ENCODE measurements around the gene SNCA.

The SNCA gene

DNA sequence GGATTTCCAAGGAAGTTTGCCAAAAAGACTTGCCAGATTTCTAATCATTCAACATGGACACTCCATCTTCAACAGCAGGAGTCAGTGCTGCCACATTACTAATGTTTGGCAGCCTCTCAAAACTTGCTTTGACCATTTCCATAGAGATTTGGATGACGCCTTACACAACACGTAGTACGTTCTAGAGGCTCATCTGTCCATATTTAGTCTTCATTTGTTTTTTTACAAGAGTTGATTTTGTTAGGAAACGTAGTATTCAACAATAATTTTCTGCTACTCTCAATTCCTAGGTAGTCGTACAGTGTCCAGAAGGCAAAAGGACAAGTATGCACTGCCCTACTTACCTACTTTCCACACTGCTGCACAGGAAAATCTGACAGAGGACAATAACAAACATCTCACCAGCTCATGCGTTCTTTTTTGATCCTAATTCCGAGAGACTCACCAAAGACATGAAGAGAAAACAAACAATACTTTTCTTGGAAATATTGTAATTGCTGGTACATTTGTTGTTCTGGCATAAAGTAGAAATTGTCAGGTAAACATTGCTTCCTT is 117.3 kb downstream of the SNCA start:
- no peak overlapping the region for H3K9ac ChIP-seq (ENCODE audit: low read depth in 1 of 2, low read length in 2 of 2)
- no peak overlapping the region for H3K4me3 ChIP-seq (ENCODE audit: low read length in 2 of 2)
- H3K9me3 ChIP-seq (ENCODE audit: control insufficient read depth in 2 of 2, low read length in 2 of 2) = no peaks in the 10 kb centered on the region
- no peaks in the 10 kb centered on the region for H3K27me3 ChIP-seq (ENCODE audit: control insufficient read depth in 2 of 2, insufficient read depth in 2 of 2, low read length in 2 of 2)
- H3K4me1 ChIP-seq (ENCODE audit: control insufficient read depth in 2 of 2, insufficient read depth in 2 of 2, low read length in 2 of 2) = no peaks in the 10 kb centered on the region
- no peak overlapping the region for H3K27ac ChIP-seq (ENCODE audit: low read depth in 2 of 2, low read length in 2 of 2)
- H3K36me3 ChIP-seq (ENCODE audit: control insufficient read depth in 2 of 2, insufficient read depth in 2 of 2, low read length in 2 of 2) = no peaks in the 10 kb centered on the region

DNA sequence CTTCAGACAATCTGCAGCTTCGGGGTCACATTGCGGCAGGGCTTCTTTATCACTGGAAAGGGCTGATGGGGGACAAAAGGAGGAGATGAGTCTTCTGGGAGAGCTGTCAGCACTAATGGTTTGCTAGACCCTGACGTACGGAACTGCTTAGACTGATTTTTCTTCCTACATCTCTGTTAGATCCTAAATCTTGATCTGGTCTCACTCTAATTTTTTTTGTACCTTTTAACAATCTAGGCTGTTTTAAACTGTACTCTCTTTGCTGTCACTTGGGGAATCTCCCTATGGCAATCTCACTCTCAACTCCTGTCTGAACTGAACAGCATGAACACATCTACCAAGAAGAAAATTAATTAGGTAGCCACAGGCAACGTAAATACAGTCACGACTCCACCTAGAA is 120.1 kb downstream of the SNCA start:
- Histone ChIP-seq H3K27ac (ENCODE audit: low read depth in 2 of 2, low read length in 2 of 2) (no peak overlapping the region), H3K9me3 (ENCODE audit: control insufficient read depth in 2 of 2, low read length in 2 of 2) (no peaks in the 10 kb centered on the region), H3K4me1 (ENCODE audit: control insufficient read depth in 2 of 2, insufficient read depth in 2 of 2, low read length in 2 of 2) (no peaks in the 10 kb centered on the region), H3K27me3 (ENCODE audit: control insufficient read depth in 2 of 2, insufficient read depth in 2 of 2, low read length in 2 of 2) (no peaks in the 10 kb centered on the region), H3K36me3 (ENCODE audit: control insufficient read depth in 2 of 2, insufficient read depth in 2 of 2, low read length in 2 of 2) (no peaks in the 10 kb centered on the region), H3K4me3 (ENCODE audit: low read length in 2 of 2) (no peak overlapping the region), H3K9ac (ENCODE audit: low read depth in 1 of 2, low read length in 2 of 2) (no peak overlapping the region)

DNA sequence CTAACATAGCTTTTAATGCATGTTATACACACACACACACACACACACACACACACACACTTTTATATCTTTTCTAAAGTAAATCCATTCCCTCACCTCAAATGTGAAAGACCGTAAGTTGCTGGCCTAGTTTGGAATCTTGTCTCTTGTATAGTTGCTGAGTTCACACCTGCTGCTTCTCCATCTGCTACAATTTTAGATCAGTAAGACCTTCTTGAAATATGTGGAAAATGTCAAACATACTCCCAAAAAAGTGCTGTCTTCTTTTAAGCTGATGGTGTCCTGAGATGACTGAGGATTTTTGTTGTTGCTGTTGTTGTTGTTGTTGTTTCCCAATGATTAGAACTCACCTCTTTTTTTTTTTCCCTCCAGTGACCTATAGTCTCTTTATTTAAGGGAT is 121.3 kb downstream of the SNCA start:
- no peaks in the 10 kb centered on the region for H3K9me3 ChIP-seq (ENCODE audit: control insufficient read depth in 2 of 2, low read length in 2 of 2)
- no peak overlapping the region for H3K9ac ChIP-seq (ENCODE audit: low read depth in 1 of 2, low read length in 2 of 2)
- no peak overlapping the region for H3K27ac ChIP-seq (ENCODE audit: low read depth in 2 of 2, low read length in 2 of 2)
- H3K27me3 ChIP-seq (ENCODE audit: control insufficient read depth in 2 of 2, insufficient read depth in 2 of 2, low read length in 2 of 2) = no peaks in the 10 kb centered on the region
- no peaks in the 10 kb centered on the region for H3K36me3 ChIP-seq (ENCODE audit: control insufficient read depth in 2 of 2, insufficient read depth in 2 of 2, low read length in 2 of 2)
- H3K4me1 ChIP-seq (ENCODE audit: control insufficient read depth in 2 of 2, insufficient read depth in 2 of 2, low read length in 2 of 2) = no peaks in the 10 kb centered on the region
- H3K4me3 ChIP-seq (ENCODE audit: low read length in 2 of 2) = no peak overlapping the region

DNA sequence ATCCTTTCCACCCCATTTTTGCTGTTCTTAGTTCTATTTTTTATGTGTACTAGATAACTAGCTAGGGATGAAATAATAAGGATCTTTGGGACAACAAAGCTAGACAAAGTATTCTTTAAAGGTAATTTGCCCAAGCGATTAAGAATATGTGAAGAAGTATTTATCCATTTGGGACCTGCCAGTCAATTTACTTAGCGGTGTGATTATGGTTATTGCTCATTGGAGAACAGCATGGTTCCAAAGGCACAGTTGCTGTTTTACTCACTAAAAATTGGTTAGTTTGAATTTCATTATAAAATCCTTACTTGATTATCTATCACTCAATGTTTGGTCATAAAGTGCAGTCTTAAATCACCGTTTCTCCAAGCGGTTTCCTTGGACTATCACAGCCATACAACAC is 124.1 kb downstream of the SNCA start:
- no peaks in the 10 kb centered on the region for H3K4me1 ChIP-seq (ENCODE audit: control insufficient read depth in 2 of 2, insufficient read depth in 2 of 2, low read length in 2 of 2)
- no peaks in the 10 kb centered on the region for H3K36me3 ChIP-seq (ENCODE audit: control insufficient read depth in 2 of 2, insufficient read depth in 2 of 2, low read length in 2 of 2)
- H3K4me3 ChIP-seq (ENCODE audit: low read length in 2 of 2) = no peak overlapping the region
- no peak overlapping the region for H3K27ac ChIP-seq (ENCODE audit: low read depth in 2 of 2, low read length in 2 of 2)
- no peaks in the 10 kb centered on the region for H3K9me3 ChIP-seq (ENCODE audit: control insufficient read depth in 2 of 2, low read length in 2 of 2)
- no peak overlapping the region for H3K9ac ChIP-seq (ENCODE audit: low read depth in 1 of 2, low read length in 2 of 2)
- H3K27me3 ChIP-seq (ENCODE audit: control insufficient read depth in 2 of 2, insufficient read depth in 2 of 2, low read length in 2 of 2) = no peaks in the 10 kb centered on the region

DNA sequence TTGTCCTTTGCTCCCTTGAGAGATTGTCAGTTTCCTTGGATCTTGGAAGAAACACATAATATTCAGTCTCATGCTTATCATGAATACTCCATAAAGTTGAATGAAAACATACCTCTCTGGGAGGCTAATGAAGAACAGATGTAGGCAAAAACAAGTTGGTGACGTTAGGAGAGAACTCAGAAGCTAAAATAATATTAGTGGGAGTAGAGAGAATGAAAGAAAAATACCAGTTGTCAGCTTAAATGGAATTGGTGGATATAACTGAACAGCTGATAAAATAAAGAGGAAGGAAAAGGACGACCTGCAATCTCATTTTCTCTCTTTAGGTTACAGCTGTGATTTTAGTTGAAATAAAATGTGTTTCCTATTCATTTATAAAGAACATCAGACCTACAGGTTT is 124.8 kb downstream of the SNCA start:
- H3K36me3 ChIP-seq (ENCODE audit: control insufficient read depth in 2 of 2, insufficient read depth in 2 of 2, low read length in 2 of 2) = no peaks in the 10 kb centered on the region
- H3K4me3 ChIP-seq (ENCODE audit: low read length in 2 of 2) = no peak overlapping the region
- no peaks in the 10 kb centered on the region for H3K4me1 ChIP-seq (ENCODE audit: control insufficient read depth in 2 of 2, insufficient read depth in 2 of 2, low read length in 2 of 2)
- H3K27ac ChIP-seq (ENCODE audit: low read depth in 2 of 2, low read length in 2 of 2) = no peak overlapping the region
- no peaks in the 10 kb centered on the region for H3K27me3 ChIP-seq (ENCODE audit: control insufficient read depth in 2 of 2, insufficient read depth in 2 of 2, low read length in 2 of 2)
- no peak overlapping the region for H3K9ac ChIP-seq (ENCODE audit: low read depth in 1 of 2, low read length in 2 of 2)
- H3K9me3 ChIP-seq (ENCODE audit: control insufficient read depth in 2 of 2, low read length in 2 of 2) = no peaks in the 10 kb centered on the region

DNA sequence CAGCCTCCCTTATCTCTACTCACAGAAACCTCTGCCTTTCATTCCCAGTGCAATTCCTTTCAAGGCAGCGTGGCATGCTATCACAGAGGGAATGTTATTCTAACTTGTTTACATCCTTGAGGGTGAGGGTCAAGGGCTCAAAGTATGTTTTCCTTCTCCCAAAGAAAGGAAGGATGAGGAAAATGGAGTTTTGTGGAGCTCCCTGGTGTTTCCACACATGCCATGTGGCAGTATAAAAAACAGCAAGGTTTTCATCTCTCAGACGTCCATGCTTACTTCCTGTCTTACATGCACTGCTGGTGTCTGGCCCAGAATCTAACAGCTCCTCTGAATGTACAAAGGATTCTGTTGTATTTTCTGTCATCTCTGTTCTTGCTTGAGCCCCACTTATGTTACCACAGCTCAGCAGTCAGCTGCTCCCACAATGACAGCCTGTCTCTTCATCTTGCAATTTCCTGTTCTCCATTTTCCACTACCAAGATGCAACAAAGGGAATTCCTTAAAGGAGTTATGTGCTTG is 128.0 kb downstream of the SNCA start:
- Histone ChIP-seq H3K27ac (ENCODE audit: low read depth in 2 of 2, low read length in 2 of 2) (no peak overlapping the region), H3K36me3 (ENCODE audit: control insufficient read depth in 2 of 2, insufficient read depth in 2 of 2, low read length in 2 of 2) (no peaks in the 10 kb centered on the region)

DNA sequence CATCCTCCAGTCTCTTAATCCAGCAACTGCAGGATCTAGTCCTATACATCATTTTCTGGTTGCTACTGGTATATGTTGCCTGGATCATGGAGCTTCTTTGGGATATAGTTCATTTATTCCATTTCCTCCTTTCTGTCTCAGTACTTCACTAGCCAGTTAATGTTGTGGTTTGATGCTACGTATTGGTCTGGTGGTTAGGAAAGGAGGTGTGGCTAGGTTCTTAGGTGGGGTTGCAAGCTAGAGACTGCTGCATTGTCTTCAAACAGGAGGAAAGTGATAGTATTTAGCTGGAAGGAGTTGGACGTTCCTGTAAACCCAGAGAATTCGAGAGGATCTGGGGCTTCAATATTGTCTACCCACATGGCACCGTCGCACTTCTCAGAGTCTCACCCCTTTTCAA is 129.5 kb downstream of the SNCA start:
- no peak overlapping the region for H3K9ac ChIP-seq (ENCODE audit: low read depth in 1 of 2, low read length in 2 of 2)
- no peak overlapping the region for H3K27ac ChIP-seq (ENCODE audit: low read depth in 2 of 2, low read length in 2 of 2)
- no peaks in the 10 kb centered on the region for H3K4me1 ChIP-seq (ENCODE audit: control insufficient read depth in 2 of 2, insufficient read depth in 2 of 2, low read length in 2 of 2)
- H3K36me3 ChIP-seq (ENCODE audit: control insufficient read depth in 2 of 2, insufficient read depth in 2 of 2, low read length in 2 of 2) = no peaks in the 10 kb centered on the region
- no peaks in the 10 kb centered on the region for H3K27me3 ChIP-seq (ENCODE audit: control insufficient read depth in 2 of 2, insufficient read depth in 2 of 2, low read length in 2 of 2)
- H3K4me3 ChIP-seq (ENCODE audit: low read length in 2 of 2) = no peak overlapping the region
- no peaks in the 10 kb centered on the region for H3K9me3 ChIP-seq (ENCODE audit: control insufficient read depth in 2 of 2, low read length in 2 of 2)

More for the DNA sequence above, 128.0 kb downstream of the SNCA start:
- no peaks in the 10 kb centered on the region for H3K27me3 ChIP-seq (ENCODE audit: control insufficient read depth in 2 of 2, insufficient read depth in 2 of 2, low read length in 2 of 2)
- H3K4me3 ChIP-seq (ENCODE audit: low read length in 2 of 2) = no peak overlapping the region
- no peak overlapping the region for H3K9ac ChIP-seq (ENCODE audit: low read depth in 1 of 2, low read length in 2 of 2)
- H3K4me1 ChIP-seq (ENCODE audit: control insufficient read depth in 2 of 2, insufficient read depth in 2 of 2, low read length in 2 of 2) = no peaks in the 10 kb centered on the region
- H3K9me3 ChIP-seq (ENCODE audit: control insufficient read depth in 2 of 2, low read length in 2 of 2) = no peaks in the 10 kb centered on the region

DNA sequence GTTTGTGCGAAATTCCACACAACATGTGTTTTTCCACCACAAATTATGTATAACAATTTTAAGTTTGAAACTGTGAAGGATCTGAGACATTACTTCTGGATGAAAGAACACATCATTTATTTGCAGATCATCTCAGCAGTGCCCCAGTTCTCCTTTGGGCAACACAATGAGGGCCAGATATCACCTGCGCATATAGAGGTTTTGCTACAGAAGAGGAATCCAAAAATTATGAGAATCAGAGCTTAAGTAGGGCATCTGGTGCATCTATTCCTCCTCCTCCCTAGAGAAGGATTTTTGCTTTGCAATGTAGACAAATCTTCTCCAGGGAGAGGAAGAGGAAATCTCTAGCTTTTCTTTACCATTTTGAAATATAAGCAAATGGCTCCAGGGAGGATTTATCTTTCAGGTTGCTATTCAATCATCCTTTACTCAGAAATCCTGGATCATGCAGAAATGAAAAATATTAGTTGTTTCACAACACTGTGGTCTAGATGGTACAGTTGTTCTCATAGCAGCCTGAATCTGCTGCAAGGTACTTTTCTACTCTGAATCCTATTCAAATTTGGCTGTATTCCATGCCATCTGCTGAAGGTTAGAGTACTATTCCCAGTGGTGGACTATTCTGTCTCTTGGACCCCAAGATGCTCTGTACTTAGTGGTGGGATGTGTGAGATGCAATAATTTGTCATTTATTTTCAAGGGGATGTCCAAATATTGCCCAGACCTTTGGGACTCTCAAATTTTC is 132.1 kb downstream of the SNCA start:
- Histone ChIP-seq H3K36me3 (ENCODE audit: control insufficient read depth in 2 of 2, insufficient read depth in 2 of 2, low read length in 2 of 2) (no peaks in the 10 kb centered on the region), H3K4me1 (ENCODE audit: control insufficient read depth in 2 of 2, insufficient read depth in 2 of 2, low read length in 2 of 2) (no peaks in the 10 kb centered on the region), H3K4me3 (ENCODE audit: low read length in 2 of 2) (no peak overlapping the region), H3K9ac (ENCODE audit: low read depth in 1 of 2, low read length in 2 of 2) (no peak overlapping the region), H3K9me3 (ENCODE audit: control insufficient read depth in 2 of 2, low read length in 2 of 2) (no peaks in the 10 kb centered on the region), H3K27ac (ENCODE audit: low read depth in 2 of 2, low read length in 2 of 2) (no peak overlapping the region), H3K27me3 (ENCODE audit: control insufficient read depth in 2 of 2, insufficient read depth in 2 of 2, low read length in 2 of 2) (no peaks in the 10 kb centered on the region)

DNA sequence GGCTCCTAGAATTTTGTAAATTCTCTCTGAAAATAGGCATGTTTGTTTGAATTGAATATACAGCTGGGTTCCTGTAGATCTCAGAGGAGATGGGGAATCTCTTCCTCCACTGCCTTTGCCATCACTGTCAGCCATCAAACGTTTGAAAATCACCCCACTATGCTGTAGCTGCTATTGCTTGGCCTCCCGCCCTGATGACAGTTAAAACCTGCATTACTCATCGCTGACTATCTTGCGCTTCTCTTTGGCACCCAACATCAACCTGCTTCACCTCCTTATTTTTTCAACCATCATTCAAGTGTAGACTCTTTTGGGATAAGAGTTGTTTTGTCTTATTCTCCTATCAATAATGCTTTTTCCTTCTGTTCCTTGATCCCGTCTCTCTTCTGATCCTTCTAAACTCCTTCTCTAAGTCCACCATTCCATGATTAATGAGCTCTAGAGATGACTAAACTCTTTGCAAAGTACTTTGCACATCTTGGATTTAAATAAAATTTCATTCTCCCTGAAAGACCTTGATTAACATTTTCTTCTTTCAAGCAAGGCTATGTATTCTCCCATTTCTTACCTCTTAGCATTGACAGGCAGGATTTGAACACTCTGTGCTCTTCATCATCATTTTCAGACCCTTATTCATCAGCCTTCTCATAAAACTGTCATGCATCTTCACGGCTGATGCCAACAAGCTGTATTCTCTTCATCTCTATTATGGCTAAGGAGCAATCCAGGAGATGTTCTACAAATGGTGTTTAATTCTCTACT is 133.0 kb downstream of the SNCA start:
- Histone ChIP-seq H3K4me3 (ENCODE audit: low read length in 2 of 2) (no peak overlapping the region), H3K27ac (ENCODE audit: low read depth in 2 of 2, low read length in 2 of 2) (no peak overlapping the region), H3K36me3 (ENCODE audit: control insufficient read depth in 2 of 2, insufficient read depth in 2 of 2, low read length in 2 of 2) (no peaks in the 10 kb centered on the region), H3K9me3 (ENCODE audit: control insufficient read depth in 2 of 2, low read length in 2 of 2) (no peaks in the 10 kb centered on the region), H3K4me1 (ENCODE audit: control insufficient read depth in 2 of 2, insufficient read depth in 2 of 2, low read length in 2 of 2) (no peaks in the 10 kb centered on the region), H3K27me3 (ENCODE audit: control insufficient read depth in 2 of 2, insufficient read depth in 2 of 2, low read length in 2 of 2) (no peaks in the 10 kb centered on the region), H3K9ac (ENCODE audit: low read depth in 1 of 2, low read length in 2 of 2) (no peak overlapping the region)

DNA sequence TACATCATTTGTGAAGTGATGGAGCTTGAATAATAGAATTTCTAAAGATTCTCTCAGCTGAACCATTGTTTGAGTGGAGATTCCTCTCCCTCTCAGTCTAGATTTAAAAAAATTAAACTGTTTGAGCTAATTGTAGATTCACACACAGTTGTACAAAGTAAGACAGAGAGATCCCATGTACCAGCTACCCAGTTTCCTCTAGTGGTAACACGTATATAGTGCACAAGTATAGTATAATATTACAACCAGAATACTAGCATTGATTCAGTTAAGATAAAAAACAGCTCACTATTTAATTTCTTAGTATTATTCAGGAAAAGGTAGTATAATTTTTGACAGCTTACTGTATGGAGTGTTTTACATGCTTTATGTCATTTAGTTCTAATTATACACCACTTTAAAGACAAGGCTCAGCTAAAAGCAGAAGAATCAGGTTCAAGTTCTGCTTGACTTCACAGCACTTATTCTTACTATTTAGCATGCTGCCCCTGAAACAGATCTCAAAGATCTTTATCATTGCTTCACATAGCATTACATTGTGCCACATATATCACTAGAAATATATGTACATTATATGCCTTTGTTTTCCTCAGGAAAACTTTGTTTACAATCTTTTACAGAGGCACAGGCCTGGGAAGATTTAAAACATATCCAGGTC is 136.1 kb downstream of the SNCA start:
- H3K36me3 ChIP-seq (ENCODE audit: control insufficient read depth in 2 of 2, insufficient read depth in 2 of 2, low read length in 2 of 2) = no peaks in the 10 kb centered on the region
- H3K4me1 ChIP-seq (ENCODE audit: control insufficient read depth in 2 of 2, insufficient read depth in 2 of 2, low read length in 2 of 2) = no peaks in the 10 kb centered on the region
- H3K4me3 ChIP-seq (ENCODE audit: low read length in 2 of 2) = no peak overlapping the region

More for the DNA sequence above, 136.1 kb downstream of the SNCA start:
- no peaks in the 10 kb centered on the region for H3K9me3 ChIP-seq (ENCODE audit: control insufficient read depth in 2 of 2, low read length in 2 of 2)
- no peak overlapping the region for H3K9ac ChIP-seq (ENCODE audit: low read depth in 1 of 2, low read length in 2 of 2)
- no peak overlapping the region for H3K27ac ChIP-seq (ENCODE audit: low read depth in 2 of 2, low read length in 2 of 2)
- no peaks in the 10 kb centered on the region for H3K27me3 ChIP-seq (ENCODE audit: control insufficient read depth in 2 of 2, insufficient read depth in 2 of 2, low read length in 2 of 2)

Measured in mucosa of rectum (tissue), 2 donors.